Transverse colon (tissue), 4 donors: Measurements from ENCODE around the gene NRP1. TPM values are rescaled to one million over a fixed set of nuclear protein-coding genes. Genes with fewer than 3 reads are reported as not detected.

Experiments
- DNase-seq: peaks from one replicate; pipeline ENCODE4 v3.0.0-alpha.2; 2019
- H3K27ac ChIP-seq, 4 donors: fragments of 200-600 bp; sonication (generic); 2 replicates each; pipeline ENCODE4 v1.5.1; 2016 to 2018; ENCODE audit warnings: inconsistent platforms in 4 of 4
- H3K27me3 ChIP-seq: fragments of 200-600 bp; sonication (generic); 2 replicates; pipeline ENCODE4 v1.5.1; 2017; ENCODE audit warnings: inconsistent platforms
- H3K36me3 ChIP-seq, 4 donors: fragments of 200-600 bp; sonication (generic); 2 replicates each; pipeline ENCODE4 v1.5.1; 2017 to 2019; ENCODE audit warnings: inconsistent platforms in 4 of 4
- H3K4me1 ChIP-seq, 4 donors: fragments of 200-600 bp; sonication (generic); 2 replicates each; pipeline ENCODE4 v1.5.1; 2017 to 2020; ENCODE audit warnings: inconsistent platforms in 4 of 4
- H3K4me3 ChIP-seq, 4 donors: fragments of 200-600 bp; sonication (generic); 1 replicate in 1 of 4; 2 replicates in 3 of 4; pipeline versions ENCODE4 v1.5.1 to v1.6.1; 2017 to 2019; ENCODE audit warnings: inconsistent platforms in 4 of 4
- H3K9me3 ChIP-seq, 2 donors: fragments of 200-600 bp; sonication (generic); 2 replicates each; pipeline ENCODE4 v1.5.1; 2017 to 2019; ENCODE audit warnings: inconsistent platforms in 2 of 2
- EP300 ChIP-seq: sonication (generic); formaldehyde crosslinking; IDR thresholded peaks from one replicate; pipeline ENCODE4 v1.6.1; 2017; ENCODE audit warnings: antibody characterized with exemption, low read depth
- POLR2A ChIP-seq: fragments of 450-650 bp; IDR thresholded peaks from one replicate; pipeline ENCODE4 v1.6.1; 2016; ENCODE audit warnings: antibody characterized with exemption, mild to moderate bottlenecking, moderate library complexity
- POLR2AphosphoS5 ChIP-seq, 3 donors: sonication (generic); formaldehyde crosslinking; IDR thresholded peaks; one replicate each; pipeline ENCODE4 v1.6.1; 2016; ENCODE audit warnings: antibody characterized with exemption in 3 of 3
- WGBS, 2 donors: methylation state at CpG; one replicate each; pipeline ENCODE4 v1.1.5; 2018; ENCODE audit warnings: low coverage in 1 of 2; 5-methylcytosine and 5-hydroxymethylcytosine counted together
- in situ Hi-C, 4 donors: fragments of 200-750 bp; cut with MboI; loops; one replicate each; pipeline versions ENCODE4 v1.15.0 to v1.15.1; 2017; ENCODE audit warnings: low sequenced_read_pairs in 3 of 4, low pct_ligation_motif_present in 1 of 4, low pct_unique_long_range_greater_than_20kb in 1 of 4
- intact Hi-C: fragments of 100-400 bp; cut with DNase I; formaldehyde crosslinking; loops from one replicate; pipeline ENCODE4 v1.15.1; 2023; ENCODE audit warnings: low total_unique reads
- total RNA-seq, 4 donors: library from RNA; depleted of rRNA; stranded (reverse); fragments of >200 nt; gene quantifications; one replicate each; pipeline ENCODE4 v1.1.0, GENCODE V29; 2016
- TF ChIP-seq, protein P1 (sequence below), 5 experiments: fragments of 200-600 bp in 3 of 5; fragments of 450-650 bp in 2 of 5; sonication (generic) in 3 of 5; IDR thresholded peaks; 1 replicate in 2 of 5; 2 replicates in 3 of 5; pipeline ENCODE4 v1.5.1; 2016 to 2017; ENCODE audit warnings: antibody characterized with exemption in 5 of 5, inconsistent platforms in 3 of 5, mild to moderate bottlenecking in 2 of 5, moderate library complexity in 1 of 5

Gene NRP1
- total RNA-seq, 4 donors from 2014 or later, result 14.1 to 35.5 (median 19.5) TPM

DNA sequence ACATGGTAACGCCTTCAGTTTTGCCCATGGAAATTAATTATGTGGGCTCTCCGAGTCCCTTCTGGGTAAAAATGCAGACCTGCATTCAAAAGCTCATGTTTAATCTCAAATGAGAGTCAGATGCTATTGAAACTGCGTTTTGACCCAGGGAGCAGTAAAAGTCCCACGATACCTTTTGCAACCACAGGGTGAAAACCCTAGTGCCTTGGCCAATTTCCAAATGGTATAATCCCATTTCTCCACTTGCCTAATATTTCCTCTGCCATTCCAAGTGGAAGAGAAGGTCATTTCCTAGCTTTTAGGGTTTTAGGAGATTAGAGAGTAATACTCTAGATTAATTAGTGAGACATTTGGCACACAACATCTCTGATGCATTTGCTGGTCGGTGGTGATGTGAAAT lies 132.5 kb downstream of the NRP1 start:
- 66 to 78% methylated on average over 4 to 5 of the region's 5 CpGs for WGBS, 2 donors
- in situ Hi-C loops, result no loop called here
- intact Hi-C loops, result no loop called here

DNA sequence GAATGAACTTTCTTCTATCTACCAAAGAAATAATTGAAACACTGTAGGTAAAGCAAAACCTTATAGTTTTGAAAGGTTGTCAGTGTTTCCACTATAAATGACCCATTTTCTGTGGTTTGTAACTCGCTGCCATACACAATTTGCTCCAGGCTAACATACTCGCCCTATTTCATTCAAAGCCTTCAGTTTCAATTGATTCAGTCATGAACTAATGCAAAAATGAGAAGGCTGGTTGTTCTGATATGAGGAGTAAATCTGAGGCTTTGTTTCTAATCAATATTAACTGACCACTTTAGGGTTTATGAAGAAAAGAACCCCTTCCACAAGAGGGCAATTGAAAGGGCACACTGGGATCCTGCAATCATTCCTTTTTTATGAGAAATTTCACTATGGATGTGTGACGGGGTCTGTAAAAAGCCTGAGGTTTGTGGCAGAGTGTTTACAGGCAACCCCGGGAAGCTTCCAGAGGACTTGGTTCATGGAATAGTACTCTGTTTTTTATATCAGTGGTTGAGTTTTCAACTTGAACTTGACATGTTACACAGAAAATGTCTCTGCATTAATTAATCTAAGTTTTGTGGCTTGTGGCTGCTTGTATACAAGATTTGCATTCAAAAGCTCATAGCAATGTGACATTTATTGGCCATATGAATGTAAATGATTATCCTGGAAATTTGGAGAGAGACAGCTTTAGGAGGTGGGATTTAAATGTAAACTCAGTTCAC lies 133.2 kb downstream of the NRP1 start:
- Histone ChIP-seq H3K4me1 (peaks cover 0 to 14% (median 9%) of the 10 kb centered on the region in 4 donors), H3K27me3 (no peaks in the 10 kb centered on the region), H3K36me3 (no peaks in the 10 kb centered on the region), H3K9me3 (no peaks in the 10 kb centered on the region), H3K4me3 (no peak overlapping the region), H3K27ac (no peak overlapping the region)
- in situ Hi-C loops (no loop called here), intact Hi-C loops (no loop called here)
- no peak for DNase-seq
- 84 to 86% methylated on average over 4 of the region's 4 CpGs for WGBS, 2 donors
- no peak for TF ChIP-seq EP300
- TF ChIP-seq, protein P1, sequence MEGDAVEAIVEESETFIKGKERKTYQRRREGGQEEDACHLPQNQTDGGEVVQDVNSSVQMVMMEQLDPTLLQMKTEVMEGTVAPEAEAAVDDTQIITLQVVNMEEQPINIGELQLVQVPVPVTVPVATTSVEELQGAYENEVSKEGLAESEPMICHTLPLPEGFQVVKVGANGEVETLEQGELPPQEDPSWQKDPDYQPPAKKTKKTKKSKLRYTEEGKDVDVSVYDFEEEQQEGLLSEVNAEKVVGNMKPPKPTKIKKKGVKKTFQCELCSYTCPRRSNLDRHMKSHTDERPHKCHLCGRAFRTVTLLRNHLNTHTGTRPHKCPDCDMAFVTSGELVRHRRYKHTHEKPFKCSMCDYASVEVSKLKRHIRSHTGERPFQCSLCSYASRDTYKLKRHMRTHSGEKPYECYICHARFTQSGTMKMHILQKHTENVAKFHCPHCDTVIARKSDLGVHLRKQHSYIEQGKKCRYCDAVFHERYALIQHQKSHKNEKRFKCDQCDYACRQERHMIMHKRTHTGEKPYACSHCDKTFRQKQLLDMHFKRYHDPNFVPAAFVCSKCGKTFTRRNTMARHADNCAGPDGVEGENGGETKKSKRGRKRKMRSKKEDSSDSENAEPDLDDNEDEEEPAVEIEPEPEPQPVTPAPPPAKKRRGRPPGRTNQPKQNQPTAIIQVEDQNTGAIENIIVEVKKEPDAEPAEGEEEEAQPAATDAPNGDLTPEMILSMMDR (IDR thresholded peaks at IDR 0.05), result no peak
- TF ChIP-seq POLR2AphosphoS5 (IDR thresholded peaks at IDR 0.05), result no peak
- TF ChIP-seq POLR2A, result no peak

More for the DNA sequence above, 132.5 kb downstream of the NRP1 start:
- H3K4me3 ChIP-seq, result no peak overlapping the region
- no peak overlapping the region for H3K27ac ChIP-seq
- H3K36me3 ChIP-seq, result no peaks in the 10 kb centered on the region
- DNase-seq, result no peak
- H3K4me1 ChIP-seq, result peaks cover 0 to 9% (median 7%) of the 10 kb centered on the region in 4 donors
- H3K9me3 ChIP-seq, result no peaks in the 10 kb centered on the region
- no peaks in the 10 kb centered on the region for H3K27me3 ChIP-seq
- TF ChIP-seq EP300 (no peak), POLR2AphosphoS5 (IDR thresholded peaks at IDR 0.05) (no peak)

DNA sequence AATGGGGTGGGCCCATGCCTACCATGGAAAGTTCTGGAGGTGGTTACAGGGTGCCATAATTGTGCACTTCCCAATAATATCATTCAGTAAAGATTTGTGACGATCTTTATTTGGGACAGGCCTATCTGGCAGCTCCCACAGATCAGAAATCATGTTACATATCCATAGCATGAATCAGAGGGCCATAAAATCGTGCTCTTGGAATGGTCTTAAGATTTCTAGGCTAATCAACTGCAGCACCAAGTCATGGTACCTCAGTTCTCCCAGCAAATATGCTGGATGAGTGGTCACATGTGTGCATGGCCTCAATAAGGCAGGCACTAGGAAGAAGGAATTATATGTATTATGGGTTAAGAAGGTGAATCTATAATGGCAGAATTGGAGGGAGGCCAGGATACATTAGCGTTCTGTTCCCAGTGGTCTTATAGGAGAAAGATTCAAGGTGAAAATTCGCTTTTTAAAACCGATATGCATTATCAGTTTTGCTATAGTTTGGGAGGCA lies 134.7 kb downstream of the NRP1 start:
- Histone ChIP-seq H3K27me3 (no peaks in the 10 kb centered on the region), H3K4me3 (no peak overlapping the region), H3K4me1 (peaks cover 0 to 22% (median 9%) of the 10 kb centered on the region in 4 donors), H3K9me3 (no peaks in the 10 kb centered on the region), H3K27ac (no peak overlapping the region), H3K36me3 (no peaks in the 10 kb centered on the region)
- DNase-seq, result no peak
- 84 to 90% methylated on average over 3 to 5 of the region's 5 CpGs for WGBS, 2 donors
- intact Hi-C loops (no loop called here), in situ Hi-C loops (loop anchor here (10.0 to 25.0 kb wide), 2 partner anchors 125 to 1438 kb away; no protein-coding TSS in a partner anchor)
- TF ChIP-seq POLR2AphosphoS5 (IDR thresholded peaks at IDR 0.05) (no peak), POLR2A (no peak), EP300 (no peak)
- TF ChIP-seq, protein P1 (IDR thresholded peaks at IDR 0.05), result no peak

DNA sequence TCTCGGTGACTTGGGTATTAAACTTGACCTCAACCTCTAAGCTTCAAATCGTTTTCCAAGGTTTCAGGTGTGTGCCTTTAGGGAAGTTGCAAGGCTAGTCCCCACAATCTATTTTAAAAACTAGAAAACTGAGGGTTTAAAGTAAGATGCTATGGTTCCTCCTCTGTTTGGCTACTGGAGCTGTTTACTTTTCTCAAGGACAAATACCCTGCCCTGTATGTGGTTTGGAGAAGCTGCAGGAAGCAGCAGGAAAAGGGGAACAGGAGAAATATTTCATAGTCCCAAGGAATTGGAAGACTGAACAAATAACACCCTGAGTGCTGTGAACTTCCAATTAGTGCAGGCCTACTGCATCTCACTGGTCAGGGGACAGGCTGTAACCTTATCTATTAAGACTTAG lies 135.9 kb downstream of the NRP1 start:
- Histone ChIP-seq H3K4me1 (peaks cover 0 to 28% (median 13%) of the 10 kb centered on the region in 4 donors), H3K27me3 (no peaks in the 10 kb centered on the region), H3K4me3 (no peak overlapping the region), H3K36me3 (no peaks in the 10 kb centered on the region), H3K9me3 (no peaks in the 10 kb centered on the region), H3K27ac (no peak overlapping the region)
- TF ChIP-seq, protein P1 (IDR thresholded peaks at IDR 0.05), result no peak
- TF ChIP-seq POLR2A (no peak), POLR2AphosphoS5 (IDR thresholded peaks at IDR 0.05) (no peak), EP300 (no peak)
- intact Hi-C loops, result no loop called here
- no peak for DNase-seq
- in situ Hi-C loops, result loop anchor here (10.0 to 25.0 kb wide), 2 partner anchors 126 to 1439 kb away; no protein-coding TSS in a partner anchor
- 63% methylated on average over 2 of the region's 2 CpGs; no CpG with 5 or more reads in 1 of the 2 donors for WGBS, 2 donors
